OCI-LY3 (cell line): ENCODE data around the gene ZSWIM6.
A peak's percentile ranks its signal among the peaks of the same experiment; 100 is the strongest.

Source experiments
- EZH2phosphoT487 ChIP-seq: fragments of 200-600 bp; shearing (Covaris generic); IDR thresholded peaks from 2 replicates; pipeline ENCODE4 v1.6.1; 2018; ENCODE audit warnings: antibody characterized with exemption, mixed run types, low read depth
- TF ChIP-seq, protein P1 (sequence below): fragments of 200-600, 300-600 bp; sonication (generic); IDR thresholded peaks from 2 replicates; pipeline ENCODE4 v1.5.1; 2014; ENCODE audit warnings: antibody characterized with exemption, low read length, low read depth

GRCh38 chr5:61330845-61331406, 1.1 kb upstream of the ZSWIM6 start:
- TF ChIP-seq, protein P1, sequence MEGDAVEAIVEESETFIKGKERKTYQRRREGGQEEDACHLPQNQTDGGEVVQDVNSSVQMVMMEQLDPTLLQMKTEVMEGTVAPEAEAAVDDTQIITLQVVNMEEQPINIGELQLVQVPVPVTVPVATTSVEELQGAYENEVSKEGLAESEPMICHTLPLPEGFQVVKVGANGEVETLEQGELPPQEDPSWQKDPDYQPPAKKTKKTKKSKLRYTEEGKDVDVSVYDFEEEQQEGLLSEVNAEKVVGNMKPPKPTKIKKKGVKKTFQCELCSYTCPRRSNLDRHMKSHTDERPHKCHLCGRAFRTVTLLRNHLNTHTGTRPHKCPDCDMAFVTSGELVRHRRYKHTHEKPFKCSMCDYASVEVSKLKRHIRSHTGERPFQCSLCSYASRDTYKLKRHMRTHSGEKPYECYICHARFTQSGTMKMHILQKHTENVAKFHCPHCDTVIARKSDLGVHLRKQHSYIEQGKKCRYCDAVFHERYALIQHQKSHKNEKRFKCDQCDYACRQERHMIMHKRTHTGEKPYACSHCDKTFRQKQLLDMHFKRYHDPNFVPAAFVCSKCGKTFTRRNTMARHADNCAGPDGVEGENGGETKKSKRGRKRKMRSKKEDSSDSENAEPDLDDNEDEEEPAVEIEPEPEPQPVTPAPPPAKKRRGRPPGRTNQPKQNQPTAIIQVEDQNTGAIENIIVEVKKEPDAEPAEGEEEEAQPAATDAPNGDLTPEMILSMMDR, result peak; percentile 16
- no peak for TF ChIP-seq EZH2phosphoT487
